ENCODE results near the gene RNF220. TPM values are rescaled to one million over a fixed set of nuclear protein-coding genes. Genes with fewer than 3 reads are reported as not detected.

RNF220 gene
- total RNA-seq, 4 donors from 2014 or later, result 45.8 to 169 (median 89.4) TPM

- intact Hi-C loops (cut with DNase I; ENCODE audit: low total_unique reads), result no loop called here
- H3K4me1 ChIP-seq, result peaks cover 0 to 3% (median 1%) of the 10 kb centered on the region in 4 donors
- in situ Hi-C loops (cut with MboI; ENCODE audit: low pct_ligation_motif_present in 1 of 4, low pct_unique_long_range_greater_than_20kb in 1 of 4, low sequenced_read_pairs in 3 of 4), result loop anchor here in 2 of 4 donors (5.0 to 10.0 kb wide), 2 partner anchors 46 to 231 kb away; no protein-coding TSS in a partner anchor
Observed at GRCh38 chr1:44605914-44606615, 201.0 kb downstream of the RNF220 start.

GRCh38 chr1:44606701-44607281 is 201.7 kb downstream of the RNF220 start:
- Histone ChIP-seq H3K9me3 (no peaks in the 10 kb centered on the region), H3K36me3 (no peaks in the 10 kb centered on the region), H3K27ac (no peak overlapping the region), H3K4me3 (no peak overlapping the region), H3K4me1 (peaks cover 0 to 3% (median 1%) of the 10 kb centered on the region in 4 donors), H3K27me3 (peaks cover 15% of the 10 kb centered on the region)
- TF ChIP-seq POLR2AphosphoS5 (IDR thresholded peaks at IDR 0.05) (no peak), POLR2A (IDR thresholded peaks at IDR 0.05) (no peak), CTCF (IDR thresholded peaks at IDR 0.05) (no peak), EP300 (IDR thresholded peaks at IDR 0.05; ENCODE audit: low read depth) (no peak)
- DNase-seq, result no peak
- 72 to 87% methylated on average over 7 to 8 of the region's 8 CpGs for WGBS, 2 donors (ENCODE audit: low coverage in 1 of 2)
- intact Hi-C loops (cut with DNase I; ENCODE audit: low total_unique reads), result no loop called here
- in situ Hi-C loops (cut with MboI; ENCODE audit: low pct_ligation_motif_present in 1 of 4, low pct_unique_long_range_greater_than_20kb in 1 of 4, low sequenced_read_pairs in 3 of 4), result loop anchor here in 2 of 4 donors (5.0 to 10.0 kb wide), 2 partner anchors 46 to 232 kb away; no protein-coding TSS in a partner anchor

More at GRCh38 chr1:44605914-44606615, 201.0 kb downstream of the RNF220 start:
- no peak overlapping the region for H3K4me3 ChIP-seq
- H3K9me3 ChIP-seq, result no peaks in the 10 kb centered on the region
- H3K27me3 ChIP-seq, result peaks cover 23% of the 10 kb centered on the region
- WGBS, 2 donors (ENCODE audit: low coverage in 1 of 2), result 73 to 82% methylated on average over 4 to 12 of the region's 12 CpGs
- no peak for TF ChIP-seq EP300 (IDR thresholded peaks at IDR 0.05; ENCODE audit: low read depth)
- no peak for TF ChIP-seq POLR2AphosphoS5 (IDR thresholded peaks at IDR 0.05)
- TF ChIP-seq CTCF (IDR thresholded peaks at IDR 0.05), result no peak
- no peak for TF ChIP-seq POLR2A (IDR thresholded peaks at IDR 0.05)
- no peak for DNase-seq
- H3K27ac ChIP-seq, result no peak overlapping the region
- no peaks in the 10 kb centered on the region for H3K36me3 ChIP-seq

DNA sequence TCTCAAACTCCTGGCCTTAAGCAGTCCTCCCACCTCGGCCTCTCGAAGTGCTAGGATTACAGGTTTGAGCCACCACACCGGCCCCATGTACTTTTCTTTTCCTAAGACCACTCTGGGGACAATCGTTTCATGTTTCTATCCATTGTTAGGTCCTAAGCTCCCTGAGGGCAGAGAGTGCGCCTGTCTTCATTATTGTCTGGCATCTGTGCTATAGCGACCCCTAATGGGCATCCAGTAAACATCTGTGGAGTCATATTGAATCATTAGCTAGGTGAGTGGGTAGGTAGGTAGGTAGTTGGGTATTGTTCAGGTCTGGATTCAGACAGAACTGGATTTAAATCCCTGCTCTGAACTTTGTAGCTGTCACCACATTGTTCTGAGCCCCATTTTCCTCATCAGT is 203.1 kb downstream of the RNF220 start:
- in situ Hi-C loops (cut with MboI; ENCODE audit: low pct_ligation_motif_present in 1 of 4, low pct_unique_long_range_greater_than_20kb in 1 of 4, low sequenced_read_pairs in 3 of 4), result loop anchor here in 2 of 4 donors (5.0 to 10.0 kb wide), 2 partner anchors 44 to 233 kb away; no protein-coding TSS in a partner anchor

GRCh38 chr1:44609412-44609767 is 204.3 kb downstream of the RNF220 start:
- Histone ChIP-seq H3K36me3 (no peaks in the 10 kb centered on the region), H3K9me3 (no peaks in the 10 kb centered on the region), H3K4me1 (peaks cover 0 to 3% (median under 1%) of the 10 kb centered on the region in 4 donors), H3K27ac (no peak overlapping the region), H3K27me3 (no peaks in the 10 kb centered on the region), H3K4me3 (no peak overlapping the region)
- in situ Hi-C loops (cut with MboI; ENCODE audit: low pct_ligation_motif_present in 1 of 4, low pct_unique_long_range_greater_than_20kb in 1 of 4, low sequenced_read_pairs in 3 of 4) (loop anchor here in 2 of 4 donors (5.0 to 10.0 kb wide), 2 partner anchors 43 to 235 kb away; no protein-coding TSS in a partner anchor), intact Hi-C loops (cut with DNase I; ENCODE audit: low total_unique reads) (loop anchor here (2.0 kb wide), 1 partner anchor 43 kb away; no protein-coding TSS in a partner anchor)
- DNase-seq, result peak; percentile 44
- TF ChIP-seq POLR2A (IDR thresholded peaks at IDR 0.05) (no peak), CTCF (IDR thresholded peaks at IDR 0.05) (peak; percentile 24 to 43 (median 36))
- 70 to 76% methylated on average over 6 to 10 of the region's 10 CpGs for WGBS, 2 donors (ENCODE audit: low coverage in 1 of 2)

More for the DNA sequence above, 203.1 kb downstream of the RNF220 start:
- Histone ChIP-seq H3K4me3 (no peak overlapping the region), H3K36me3 (no peaks in the 10 kb centered on the region), H3K4me1 (peaks cover 0 to 3% (median 1%) of the 10 kb centered on the region in 4 donors), H3K9me3 (no peaks in the 10 kb centered on the region), H3K27ac (no peak overlapping the region), H3K27me3 (peaks cover 2% of the 10 kb centered on the region)
- no peak for DNase-seq
- no peak for TF ChIP-seq POLR2AphosphoS5 (IDR thresholded peaks at IDR 0.05)
- 75 to 93% methylated on average over 3 to 6 of the region's 6 CpGs for WGBS, 2 donors (ENCODE audit: low coverage in 1 of 2)
- intact Hi-C loops (cut with DNase I; ENCODE audit: low total_unique reads), result loop anchor here (2.0 kb wide), 1 partner anchor 45 kb away; no protein-coding TSS in a partner anchor
